ENCODE results near the gene OGFOD2. TPM values are rescaled to one million over a fixed set of nuclear protein-coding genes. Genes with fewer than 3 reads are reported as not detected.
A peak's percentile ranks its signal among the peaks of the same experiment; 100 is the strongest.

Gene OGFOD2
- total RNA-seq, 1 donor from 2014 or later = 16.2 TPM

- no peak for DNase-seq (ENCODE audit: missing footprints)
- ATAC-seq = no peak
- intact Hi-C loops (cut with DNase I) = no loop called here
Observed at GRCh38 chr12:122968104-122968503, 6.9 kb upstream of the OGFOD2 start.

- DNase-seq (ENCODE audit: missing footprints) = no peak
- intact Hi-C loops (cut with DNase I) = no loop called here
Observed at GRCh38 chr12:122969676-122970075, 5.4 kb upstream of the OGFOD2 start.

DNA sequence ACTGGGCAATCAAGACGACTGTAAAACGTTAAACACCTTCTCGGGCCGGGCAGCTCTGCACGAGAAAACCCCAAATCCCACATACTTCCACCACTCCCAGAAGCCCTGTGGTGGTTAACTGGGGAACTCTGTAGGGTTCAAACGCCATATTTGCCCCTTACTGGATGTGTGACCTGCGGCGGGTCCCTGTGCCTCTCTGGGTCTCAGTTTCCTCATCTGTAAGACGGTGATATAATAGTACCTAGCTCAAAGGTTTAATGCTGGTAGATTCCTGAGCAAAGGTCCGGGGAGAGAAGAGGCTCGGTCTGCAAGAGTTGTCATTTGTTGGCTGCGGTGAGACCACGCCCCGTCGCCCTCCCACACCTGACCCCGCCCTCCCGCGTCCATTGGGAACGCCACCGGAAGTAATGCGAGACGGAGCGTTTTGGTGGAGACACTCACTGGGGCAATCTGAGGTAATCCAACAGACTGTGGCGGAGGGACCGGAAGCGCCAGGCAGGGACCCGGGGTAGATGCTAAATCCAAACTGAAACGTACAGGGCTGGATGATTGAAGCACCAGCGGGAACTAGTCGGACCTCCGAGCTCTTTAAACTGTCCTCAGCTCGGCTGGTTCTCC lies 661 bp upstream of the OGFOD2 start:
- DNase-seq (ENCODE audit: missing footprints) (peak; percentile 98), ATAC-seq (peak; percentile 98)
- intact Hi-C loops (cut with DNase I) = no loop called here

More at GRCh38 chr12:122969676-122970075, 5.4 kb upstream of the OGFOD2 start:
- no peak for ATAC-seq

GRCh38 chr12:122975790-122976647 lies 975 bp downstream of the OGFOD2 start:
- intact Hi-C loops (cut with DNase I) = no loop called here
- DNase-seq (ENCODE audit: missing footprints) (peak; percentile 59), ATAC-seq (no peak)

- intact Hi-C loops (cut with DNase I) = no loop called here
- ATAC-seq (no peak), DNase-seq (ENCODE audit: missing footprints) (peak; percentile 60)
Observed at GRCh38 chr12:122976648-122976975, 1.6 kb downstream of the OGFOD2 start.

GRCh38 chr12:122977153-122977552 lies 2.1 kb downstream of the OGFOD2 start:
- DNase-seq (ENCODE audit: missing footprints) (no peak), ATAC-seq (no peak)
- intact Hi-C loops (cut with DNase I) = no loop called here

DNA sequence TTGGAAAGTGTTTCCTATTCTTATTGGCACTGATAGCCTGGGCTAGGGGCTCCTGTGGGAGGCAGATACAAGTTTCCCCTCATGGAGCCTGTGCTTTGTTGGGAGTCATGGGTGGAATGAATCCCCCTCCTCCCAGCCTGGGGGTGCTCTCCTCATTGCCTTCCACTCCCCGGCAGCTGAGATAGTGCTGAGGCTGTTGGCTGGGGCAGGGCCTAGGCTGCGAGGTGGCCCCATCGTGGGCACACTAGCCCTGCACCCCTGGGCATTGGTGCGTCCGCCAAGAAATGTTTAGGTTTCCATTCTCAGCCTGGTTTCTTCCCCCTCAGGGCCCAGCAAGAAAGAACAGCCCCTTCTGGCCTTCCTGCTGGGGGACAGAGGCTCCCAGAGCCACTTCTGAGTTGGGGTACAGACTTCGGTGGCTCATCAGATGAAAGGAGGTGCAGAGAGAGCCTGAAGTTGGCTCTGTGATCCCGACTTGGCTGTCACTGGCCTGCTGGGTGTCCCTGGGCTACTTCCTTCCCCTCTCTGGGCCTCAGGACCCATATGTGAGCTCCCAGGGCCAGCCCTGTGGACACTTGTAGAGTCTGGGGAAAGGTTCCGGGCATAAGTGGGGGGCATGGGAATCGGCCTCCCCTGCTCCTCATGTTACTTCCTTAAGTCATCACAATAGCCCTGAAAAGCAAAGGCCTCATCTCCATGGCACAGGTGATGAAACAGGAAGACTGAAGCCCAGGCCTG lies 2.8 kb downstream of the OGFOD2 start:
- intact Hi-C loops (cut with DNase I) = no loop called here
- ATAC-seq (no peak), DNase-seq (ENCODE audit: missing footprints) (peak; percentile 30)

DNA sequence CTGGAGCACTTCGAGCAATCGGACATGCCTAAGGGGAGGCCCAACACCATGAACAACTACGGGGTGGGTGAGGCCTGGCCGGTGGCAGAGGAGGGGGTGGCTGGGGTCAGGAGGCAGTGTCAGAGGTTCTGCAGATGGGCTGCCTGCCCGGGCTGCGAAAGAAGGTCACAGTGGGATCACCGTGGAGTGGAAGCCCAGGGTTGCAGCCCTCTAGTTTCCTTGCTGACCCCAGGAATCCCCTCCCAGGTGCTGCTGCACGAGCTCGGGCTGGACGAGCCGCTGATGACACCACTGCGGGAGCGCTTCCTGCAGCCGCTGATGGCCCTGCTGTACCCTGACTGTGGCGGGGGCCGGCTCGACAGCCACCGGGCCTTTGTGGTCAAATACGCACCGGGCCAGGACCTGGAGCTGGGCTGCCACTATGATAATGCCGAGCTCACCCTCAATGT lies 3.5 kb downstream of the OGFOD2 start:
- DNase-seq (ENCODE audit: missing footprints) (no peak), ATAC-seq (no peak)
- intact Hi-C loops (cut with DNase I) = no loop called here

DNA sequence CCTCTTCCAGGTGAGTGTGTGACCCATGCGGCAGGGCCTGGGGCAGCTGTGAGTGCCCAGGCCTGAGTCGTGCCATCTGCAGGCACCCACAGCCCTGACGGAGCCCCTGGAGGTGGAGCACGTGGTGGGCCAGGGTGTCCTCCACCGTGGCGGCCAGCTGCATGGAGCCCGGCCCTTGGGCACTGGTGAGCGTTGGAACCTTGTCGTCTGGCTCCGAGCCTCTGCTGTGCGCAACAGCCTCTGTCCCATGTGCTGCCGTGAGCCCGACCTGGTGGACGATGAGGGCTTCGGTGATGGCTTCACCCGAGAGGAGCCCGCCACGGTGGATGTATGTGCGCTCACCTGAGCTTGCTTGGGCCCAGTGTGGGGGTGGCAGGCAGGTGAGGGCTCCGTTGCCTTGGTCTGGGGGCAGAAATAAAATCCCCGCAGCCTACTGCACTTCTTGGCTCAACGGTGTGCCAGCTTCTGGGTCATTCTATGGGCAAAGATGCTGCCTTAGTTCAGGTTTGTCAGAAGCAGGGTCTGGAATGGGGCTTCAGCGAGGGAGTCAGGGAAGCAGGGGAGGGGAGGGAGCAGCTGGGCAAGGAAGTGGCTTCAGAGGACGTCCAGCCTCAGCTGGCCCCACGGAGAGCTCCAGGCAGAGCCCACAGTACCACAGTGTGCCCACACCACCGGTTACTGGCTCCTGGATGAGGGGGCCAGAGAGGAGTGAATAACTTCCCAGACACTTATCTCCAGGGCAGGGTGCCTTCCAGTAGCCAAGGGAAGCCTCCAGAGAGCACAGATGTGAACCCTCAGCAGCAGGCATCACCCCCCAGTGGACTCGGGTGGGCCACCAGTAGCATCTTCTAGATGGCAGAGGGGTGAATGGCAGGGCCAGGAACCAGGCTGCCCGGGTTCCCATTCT lies 4.2 kb downstream of the OGFOD2 start:
- intact Hi-C loops (cut with DNase I) = no loop called here
- DNase-seq (ENCODE audit: missing footprints) (peak; percentile 51), ATAC-seq (no peak)

- intact Hi-C loops (cut with DNase I) = loop anchor here (5.0 kb wide), 2 partner anchors 172 to 257 kb away; partner anchors contain the start of gene PITPNM2
- DNase-seq (ENCODE audit: missing footprints) (no peak), ATAC-seq (no peak)
Observed at GRCh38 chr12:122979908-122980182, 4.8 kb downstream of the OGFOD2 start.

DNA sequence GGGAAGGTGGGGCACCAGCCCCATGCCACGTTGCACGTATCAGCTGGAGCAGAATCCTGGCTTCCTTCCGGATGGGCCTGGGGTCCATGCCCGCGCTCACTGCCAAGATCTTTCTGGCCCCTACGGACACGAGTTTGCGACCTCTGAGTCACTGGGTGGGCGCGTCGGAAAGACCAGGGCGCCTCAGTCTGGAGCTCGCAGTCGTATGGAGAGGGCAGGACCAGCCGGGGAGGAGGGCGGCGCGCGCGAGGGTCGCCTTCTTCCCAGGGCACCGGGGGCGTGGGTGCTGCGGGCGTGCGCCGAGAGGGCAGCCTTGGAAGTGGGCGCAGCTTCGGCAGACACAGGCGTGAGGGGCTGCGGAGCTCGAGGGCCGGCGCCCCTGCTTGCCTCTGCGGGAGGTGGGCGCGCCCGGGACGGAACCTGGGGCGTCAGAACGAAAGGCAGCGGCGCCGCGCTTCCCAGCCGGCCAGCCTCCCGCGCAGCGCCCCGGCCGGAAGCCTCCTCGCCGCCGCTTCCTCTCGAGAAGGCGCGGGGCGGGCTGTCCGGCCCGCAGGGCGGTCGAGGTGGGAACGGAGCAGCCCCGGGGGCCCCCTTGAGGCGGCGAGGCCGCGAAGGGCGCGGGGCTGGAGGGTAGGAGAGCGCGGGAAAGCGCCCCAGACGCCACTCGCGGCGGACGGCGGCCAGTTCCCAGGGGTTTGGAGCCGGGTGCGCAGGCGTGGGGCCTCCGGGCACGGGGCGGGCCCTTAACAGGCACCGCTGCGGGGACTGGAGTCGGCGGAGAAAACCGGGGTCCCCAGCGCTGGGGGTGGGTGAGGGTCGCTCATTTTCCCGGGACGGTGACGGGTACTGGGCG lies 5.4 kb downstream of the OGFOD2 start, which contains the start of gene ARL6IP4:
ARL6IP4 (plus strand) TSS at position 499 of the 853 bp plus-strand sequence. CDS start 459 bp downstream, outside the sequence.
- DNase-seq (ENCODE audit: missing footprints) (peak; percentile 88), ATAC-seq (peak; percentile 76)
- intact Hi-C loops (cut with DNase I) = loop anchor here (5.0 kb wide), 2 partner anchors 172 to 257 kb away; partner anchors contain the start of gene PITPNM2

DNA sequence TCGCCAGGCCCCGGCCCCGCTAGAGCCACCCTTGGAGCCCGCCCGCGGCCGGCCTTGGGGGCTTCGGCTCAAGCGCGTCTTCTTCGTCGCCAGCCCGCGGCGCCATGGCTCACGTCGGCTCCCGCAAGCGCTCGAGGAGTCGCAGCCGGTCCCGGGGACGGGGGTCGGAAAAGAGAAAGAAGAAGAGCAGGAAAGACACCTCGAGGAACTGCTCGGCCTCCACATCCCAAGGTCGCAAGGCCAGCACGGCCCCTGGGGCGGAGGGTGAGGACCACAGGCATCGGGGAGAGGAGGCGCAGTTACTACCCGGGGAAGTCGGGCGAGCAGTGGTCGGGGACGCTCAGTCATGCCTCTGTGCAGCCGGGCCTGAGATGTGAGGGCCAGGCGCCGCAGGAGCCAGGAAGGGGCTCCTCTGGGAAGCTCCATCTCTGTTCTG lies 6.0 kb downstream of the OGFOD2 start:
- ATAC-seq (no peak), DNase-seq (ENCODE audit: missing footprints) (peak; percentile 64)
- intact Hi-C loops (cut with DNase I) = loop anchor here (5.0 kb wide), 2 partner anchors 171 to 256 kb away; partner anchors contain the start of gene PITPNM2

DNA sequence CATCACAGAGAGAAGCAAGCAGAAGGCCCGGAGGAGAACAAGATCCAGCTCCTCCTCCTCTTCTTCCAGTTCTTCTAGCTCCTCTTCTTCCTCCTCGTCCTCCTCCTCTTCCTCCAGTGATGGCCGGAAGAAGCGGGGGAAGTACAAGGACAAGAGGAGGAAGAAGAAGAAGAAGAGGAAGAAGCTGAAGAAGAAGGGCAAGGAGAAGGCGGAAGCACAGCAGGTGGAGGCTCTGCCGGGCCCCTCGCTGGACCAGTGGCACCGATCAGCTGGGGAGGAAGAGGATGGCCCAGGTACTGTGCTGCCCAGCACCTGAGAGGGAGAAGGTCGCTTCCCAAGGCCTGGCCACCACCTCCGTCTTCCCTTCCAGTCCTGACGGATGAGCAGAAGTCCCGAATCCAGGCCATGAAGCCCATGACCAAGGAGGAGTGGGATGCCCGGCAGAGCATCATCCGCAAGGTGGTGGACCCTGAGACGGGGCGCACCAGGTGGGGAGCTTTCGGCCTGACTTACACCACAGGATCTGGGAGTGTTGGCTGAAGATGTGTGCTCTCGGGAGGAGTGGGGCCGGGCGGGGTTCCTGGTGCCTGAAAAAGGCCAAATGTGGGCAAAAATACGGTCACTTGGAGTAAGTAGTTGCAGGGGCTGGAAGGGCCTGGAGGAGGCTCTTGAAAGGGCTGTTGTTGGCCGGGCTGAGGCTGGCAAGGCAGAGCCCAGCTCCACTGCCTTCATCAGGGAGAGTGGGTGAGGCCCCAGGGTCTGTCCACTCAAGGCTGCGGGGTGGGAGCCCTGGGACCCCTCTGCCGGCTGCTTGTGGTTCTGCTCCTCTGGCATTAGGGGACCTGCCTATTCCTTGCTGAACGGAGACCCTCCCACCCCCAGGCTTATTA lies 6.8 kb downstream of the OGFOD2 start:
- DNase-seq (ENCODE audit: missing footprints) (no peak), ATAC-seq (no peak)
- intact Hi-C loops (cut with DNase I) = loop anchor here (5.0 kb wide), 2 partner anchors 170 to 255 kb away; partner anchors contain the start of gene PITPNM2

GRCh38 chr12:122982477-122982815 lies 7.4 kb downstream of the OGFOD2 start:
- DNase-seq (ENCODE audit: missing footprints) (no peak), ATAC-seq (no peak)
- intact Hi-C loops (cut with DNase I) = loop anchor here (5.0 kb wide), 2 partner anchors 170 to 255 kb away; partner anchors contain the start of gene PITPNM2

GRCh38 chr12:122982963-122983788 lies 8.1 kb downstream of the OGFOD2 start:
- ATAC-seq (no peak), DNase-seq (ENCODE audit: missing footprints) (peak; percentile 40)
- intact Hi-C loops (cut with DNase I) = loop anchor here (5.0 kb wide), 2 partner anchors 169 to 254 kb away; partner anchors contain the start of gene PITPNM2
